Peyer's patch (tissue), 4 donors: ENCODE results near the gene FAM136A.
"Not testable (repeated sequence)": the region's sequence is repeated elsewhere in the genome, so short reads cannot be mapped to it uniquely, and the experiment has no call there.

Experiments
- POLR2A ChIP-seq, 2 donors: fragments of 450-650 bp; IDR thresholded peaks; one replicate each; pipeline ENCODE4 v1.5.1; 2017; ENCODE audit warnings: antibody characterized with exemption in 2 of 2, mild to moderate bottlenecking in 2 of 2, moderate library complexity in 2 of 2
- TF ChIP-seq, protein P1 (sequence below), 6 experiments: fragments of 450-650 bp in 4 of 6; fragments of 200-600 bp in 2 of 6; sonication (generic) in 1 of 6; IDR thresholded peaks; one replicate each; pipeline ENCODE4 v1.5.1; 2017 to 2019; ENCODE audit warnings: antibody characterized with exemption in 6 of 6, mild to moderate bottlenecking in 3 of 6, moderate library complexity in 1 of 6

DNA sequence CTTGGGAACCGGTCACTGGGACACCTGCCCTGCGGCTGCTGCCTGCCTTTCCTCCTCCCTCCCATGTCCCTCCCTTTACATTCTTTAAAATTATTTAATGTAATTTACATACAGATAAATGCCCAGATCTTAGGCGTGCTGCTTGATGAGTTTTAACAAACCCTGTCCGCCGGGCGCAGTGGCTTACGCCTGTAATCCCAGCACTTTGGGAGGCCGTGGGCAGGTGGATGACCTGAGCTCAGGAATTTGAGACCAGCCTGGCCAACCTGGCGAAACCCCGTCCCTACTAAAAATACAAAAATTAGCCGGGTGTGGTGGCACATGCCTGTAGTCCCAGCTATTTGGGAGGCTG, 304 bp upstream of the FAM136A start:
- TF ChIP-seq, protein P1, sequence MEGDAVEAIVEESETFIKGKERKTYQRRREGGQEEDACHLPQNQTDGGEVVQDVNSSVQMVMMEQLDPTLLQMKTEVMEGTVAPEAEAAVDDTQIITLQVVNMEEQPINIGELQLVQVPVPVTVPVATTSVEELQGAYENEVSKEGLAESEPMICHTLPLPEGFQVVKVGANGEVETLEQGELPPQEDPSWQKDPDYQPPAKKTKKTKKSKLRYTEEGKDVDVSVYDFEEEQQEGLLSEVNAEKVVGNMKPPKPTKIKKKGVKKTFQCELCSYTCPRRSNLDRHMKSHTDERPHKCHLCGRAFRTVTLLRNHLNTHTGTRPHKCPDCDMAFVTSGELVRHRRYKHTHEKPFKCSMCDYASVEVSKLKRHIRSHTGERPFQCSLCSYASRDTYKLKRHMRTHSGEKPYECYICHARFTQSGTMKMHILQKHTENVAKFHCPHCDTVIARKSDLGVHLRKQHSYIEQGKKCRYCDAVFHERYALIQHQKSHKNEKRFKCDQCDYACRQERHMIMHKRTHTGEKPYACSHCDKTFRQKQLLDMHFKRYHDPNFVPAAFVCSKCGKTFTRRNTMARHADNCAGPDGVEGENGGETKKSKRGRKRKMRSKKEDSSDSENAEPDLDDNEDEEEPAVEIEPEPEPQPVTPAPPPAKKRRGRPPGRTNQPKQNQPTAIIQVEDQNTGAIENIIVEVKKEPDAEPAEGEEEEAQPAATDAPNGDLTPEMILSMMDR (IDR thresholded peaks at IDR 0.05), result not testable (repeated sequence)
- not testable (repeated sequence) for TF ChIP-seq POLR2A (IDR thresholded peaks at IDR 0.05)
